ENCODE results near the gene CCDC27. TPM values are rescaled to one million over a fixed set of nuclear protein-coding genes. Genes with fewer than 3 reads are reported as not detected.

Gene CCDC27
- total RNA-seq, 1 experiment from 2014 or later = not detected

DNA sequence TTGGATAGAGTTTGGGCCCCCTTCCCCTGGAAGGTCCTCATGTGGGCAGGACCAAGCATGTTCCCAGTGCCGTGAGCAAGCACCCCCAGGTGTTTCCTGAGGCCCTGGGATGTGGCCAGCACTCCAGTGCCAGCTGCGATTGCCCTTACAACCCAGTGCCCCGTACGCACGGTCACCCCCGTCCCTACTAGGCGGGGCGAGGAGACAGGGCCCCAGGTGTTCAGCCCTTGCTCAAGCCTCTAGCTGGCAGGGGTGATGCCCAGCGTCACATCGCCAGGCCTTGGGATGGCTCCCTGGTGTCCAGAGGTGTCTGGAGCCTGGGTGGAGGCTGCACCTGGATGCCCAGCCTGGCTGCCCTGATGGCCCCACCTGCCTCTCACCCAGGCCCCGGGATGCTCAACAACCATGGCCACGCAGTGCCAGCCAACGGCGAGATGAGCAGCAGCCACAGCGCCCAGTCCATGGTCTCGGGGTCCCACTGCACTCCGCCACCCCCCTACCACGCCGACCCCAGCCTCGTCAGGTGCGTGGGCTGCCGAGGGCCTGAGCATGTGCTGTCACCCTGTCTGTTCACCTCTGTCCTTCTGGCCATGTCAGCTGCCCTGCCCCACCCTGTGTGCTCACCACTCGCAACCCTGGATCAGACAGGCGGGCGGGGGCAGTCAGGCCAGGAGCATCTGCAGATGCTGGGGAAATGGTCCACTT is 21.6 kb upstream of the CCDC27 start:
- no TSS peak for BruUV-seq (replicated peaks)
- ChIA-PET POLR2A (no interaction called here), CTCF (no interaction called here), RAD21 (ENCODE audit: low non-redundant PET in 1 of 2, low total read pairs in 2 of 2, uncharacterized antibody in 2 of 2, unreplicated experiment in 2 of 2) (no interaction called here)
- Histone ChIP-seq H3K79me2 (ENCODE audit: insufficient read depth, low read length) (no peaks in the 10 kb centered on the region), H3K27me3 (ENCODE audit: insufficient read depth, low read length) (no peaks in the 10 kb centered on the region), H3K4me3 (replicated peaks in 1 of 2; ENCODE audit: low read depth in 1 of 2, low read length in 2 of 2) (no peak overlapping the region), H2AFZ (ENCODE audit: low read depth, low read length, poor library complexity, severe bottlenecking) (no peak overlapping the region), H3K4me2 (ENCODE audit: low read length) (no peak overlapping the region), H3K9ac (ENCODE audit: low read length) (no peak overlapping the region), H3K9me3 (ENCODE audit: control insufficient read depth in 1 of 2, insufficient read depth in 1 of 2, low read depth in 1 of 2, low read length in 2 of 2) (no peaks in the 10 kb centered on the region), H3K27ac (ENCODE audit: low read depth, low read length) (no peak overlapping the region), H3K9me2 (ENCODE audit: insufficient read depth) (no peaks in the 10 kb centered on the region), H4K20me1 (ENCODE audit: insufficient read depth) (no peaks in the 10 kb centered on the region), H3K4me1 (ENCODE audit: control insufficient read depth in 1 of 2, insufficient read depth in 2 of 2, low read length in 2 of 2) (no peaks in the 10 kb centered on the region), H3K36me3 (ENCODE audit: control insufficient read depth in 1 of 2, insufficient read depth in 2 of 2, low read length in 2 of 2) (no peaks in the 10 kb centered on the region)
- ATAC-seq = no peak
- TF ChIP-seq YY1 (IDR thresholded peaks at IDR 0.05; ENCODE audit: extremely low read depth, insufficient replicate concordance, low read depth, low read length) (no peak), EZH2phosphoT487 (IDR thresholded peaks at IDR 0.05; ENCODE audit: borderline replicate concordance) (no peak), POLR2AphosphoS5 (IDR thresholded peaks at IDR 0.05; ENCODE audit: low read depth, low read length) (no peak), ZNF274 (IDR thresholded peaks at IDR 0.05; ENCODE audit: low read depth, low read length) (no peak), CBX3 (IDR thresholded peaks at IDR 0.05; ENCODE audit: low read depth) (no peak), FOSL1 (IDR thresholded peaks at IDR 0.05; ENCODE audit: low read depth) (no peak), RAD21 (IDR thresholded peaks at IDR 0.05; ENCODE audit: low read depth) (no peak), SIN3A (IDR thresholded peaks at IDR 0.05; ENCODE audit: low read depth) (no peak), POLR2A (IDR thresholded peaks at IDR 0.05; ENCODE audit: borderline replicate concordance, extremely low read depth, insufficient read depth, insufficient read length) (no peak), ELF1 (IDR thresholded peaks at IDR 0.05; ENCODE audit: borderline replicate concordance, low read depth) (no peak), TCF7L2 (IDR thresholded peaks at IDR 0.05; ENCODE audit: borderline replicate concordance, extremely low read depth, insufficient read depth, insufficient read length) (no peak), JUND (IDR thresholded peaks at IDR 0.05) (no peak), ZFX (IDR thresholded peaks at IDR 0.05) (no peak), EZH2 (IDR thresholded peaks at IDR 0.05) (no peak)
- TF ChIP-seq, protein P1, sequence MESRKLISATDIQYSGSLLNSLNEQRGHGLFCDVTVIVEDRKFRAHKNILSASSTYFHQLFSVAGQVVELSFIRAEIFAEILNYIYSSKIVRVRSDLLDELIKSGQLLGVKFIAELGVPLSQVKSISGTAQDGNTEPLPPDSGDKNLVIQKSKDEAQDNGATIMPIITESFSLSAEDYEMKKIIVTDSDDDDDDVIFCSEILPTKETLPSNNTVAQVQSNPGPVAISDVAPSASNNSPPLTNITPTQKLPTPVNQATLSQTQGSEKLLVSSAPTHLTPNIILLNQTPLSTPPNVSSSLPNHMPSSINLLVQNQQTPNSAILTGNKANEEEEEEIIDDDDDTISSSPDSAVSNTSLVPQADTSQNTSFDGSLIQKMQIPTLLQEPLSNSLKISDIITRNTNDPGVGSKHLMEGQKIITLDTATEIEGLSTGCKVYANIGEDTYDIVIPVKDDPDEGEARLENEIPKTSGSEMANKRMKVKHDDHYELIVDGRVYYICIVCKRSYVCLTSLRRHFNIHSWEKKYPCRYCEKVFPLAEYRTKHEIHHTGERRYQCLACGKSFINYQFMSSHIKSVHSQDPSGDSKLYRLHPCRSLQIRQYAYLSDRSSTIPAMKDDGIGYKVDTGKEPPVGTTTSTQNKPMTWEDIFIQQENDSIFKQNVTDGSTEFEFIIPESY (IDR thresholded peaks at IDR 0.05; ENCODE audit: extremely low read depth, insufficient replicate concordance, low read length) = no peak
- TF ChIP-seq, protein P2, sequence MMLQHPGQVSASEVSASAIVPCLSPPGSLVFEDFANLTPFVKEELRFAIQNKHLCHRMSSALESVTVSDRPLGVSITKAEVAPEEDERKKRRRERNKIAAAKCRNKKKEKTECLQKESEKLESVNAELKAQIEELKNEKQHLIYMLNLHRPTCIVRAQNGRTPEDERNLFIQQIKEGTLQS (IDR thresholded peaks at IDR 0.05) = no peak
- TF ChIP-seq, protein P3, sequence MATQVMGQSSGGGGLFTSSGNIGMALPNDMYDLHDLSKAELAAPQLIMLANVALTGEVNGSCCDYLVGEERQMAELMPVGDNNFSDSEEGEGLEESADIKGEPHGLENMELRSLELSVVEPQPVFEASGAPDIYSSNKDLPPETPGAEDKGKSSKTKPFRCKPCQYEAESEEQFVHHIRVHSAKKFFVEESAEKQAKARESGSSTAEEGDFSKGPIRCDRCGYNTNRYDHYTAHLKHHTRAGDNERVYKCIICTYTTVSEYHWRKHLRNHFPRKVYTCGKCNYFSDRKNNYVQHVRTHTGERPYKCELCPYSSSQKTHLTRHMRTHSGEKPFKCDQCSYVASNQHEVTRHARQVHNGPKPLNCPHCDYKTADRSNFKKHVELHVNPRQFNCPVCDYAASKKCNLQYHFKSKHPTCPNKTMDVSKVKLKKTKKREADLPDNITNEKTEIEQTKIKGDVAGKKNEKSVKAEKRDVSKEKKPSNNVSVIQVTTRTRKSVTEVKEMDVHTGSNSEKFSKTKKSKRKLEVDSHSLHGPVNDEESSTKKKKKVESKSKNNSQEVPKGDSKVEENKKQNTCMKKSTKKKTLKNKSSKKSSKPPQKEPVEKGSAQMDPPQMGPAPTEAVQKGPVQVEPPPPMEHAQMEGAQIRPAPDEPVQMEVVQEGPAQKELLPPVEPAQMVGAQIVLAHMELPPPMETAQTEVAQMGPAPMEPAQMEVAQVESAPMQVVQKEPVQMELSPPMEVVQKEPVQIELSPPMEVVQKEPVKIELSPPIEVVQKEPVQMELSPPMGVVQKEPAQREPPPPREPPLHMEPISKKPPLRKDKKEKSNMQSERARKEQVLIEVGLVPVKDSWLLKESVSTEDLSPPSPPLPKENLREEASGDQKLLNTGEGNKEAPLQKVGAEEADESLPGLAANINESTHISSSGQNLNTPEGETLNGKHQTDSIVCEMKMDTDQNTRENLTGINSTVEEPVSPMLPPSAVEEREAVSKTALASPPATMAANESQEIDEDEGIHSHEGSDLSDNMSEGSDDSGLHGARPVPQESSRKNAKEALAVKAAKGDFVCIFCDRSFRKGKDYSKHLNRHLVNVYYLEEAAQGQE (IDR thresholded peaks at IDR 0.05; ENCODE audit: low read depth) = no peak
- no peak for DNase-seq (ENCODE audit: low read depth, low spot score)
- intact Hi-C loops (cut with micrococcal nuclease) = no loop called here

All from HCT116 (cell line).